Measurements from ENCODE around the gene CAPZB.

The CAPZB gene

DNA sequence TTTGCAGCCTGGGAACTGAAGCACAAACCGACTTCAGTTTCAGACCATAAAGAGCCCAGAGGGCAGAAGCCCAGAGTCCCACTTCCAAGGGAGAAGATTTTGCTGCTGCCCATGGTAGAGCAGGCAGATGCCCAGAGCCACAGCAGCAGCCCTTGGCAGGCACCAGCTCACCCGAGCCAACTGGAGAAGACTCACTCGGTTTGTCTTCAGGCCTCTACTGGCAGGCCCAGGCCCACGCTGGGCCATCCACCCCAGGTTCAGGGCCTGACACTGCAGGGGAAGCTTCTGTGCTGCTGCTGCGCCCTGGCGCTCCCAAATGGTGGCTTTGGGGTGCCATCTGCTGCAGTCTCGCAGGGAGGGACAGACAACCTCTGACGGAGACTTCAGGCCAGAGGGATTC, 139.9 kb downstream of the CAPZB start:
- no peak overlapping the region for H3K27ac ChIP-seq
- TF ChIP-seq, protein P1, sequence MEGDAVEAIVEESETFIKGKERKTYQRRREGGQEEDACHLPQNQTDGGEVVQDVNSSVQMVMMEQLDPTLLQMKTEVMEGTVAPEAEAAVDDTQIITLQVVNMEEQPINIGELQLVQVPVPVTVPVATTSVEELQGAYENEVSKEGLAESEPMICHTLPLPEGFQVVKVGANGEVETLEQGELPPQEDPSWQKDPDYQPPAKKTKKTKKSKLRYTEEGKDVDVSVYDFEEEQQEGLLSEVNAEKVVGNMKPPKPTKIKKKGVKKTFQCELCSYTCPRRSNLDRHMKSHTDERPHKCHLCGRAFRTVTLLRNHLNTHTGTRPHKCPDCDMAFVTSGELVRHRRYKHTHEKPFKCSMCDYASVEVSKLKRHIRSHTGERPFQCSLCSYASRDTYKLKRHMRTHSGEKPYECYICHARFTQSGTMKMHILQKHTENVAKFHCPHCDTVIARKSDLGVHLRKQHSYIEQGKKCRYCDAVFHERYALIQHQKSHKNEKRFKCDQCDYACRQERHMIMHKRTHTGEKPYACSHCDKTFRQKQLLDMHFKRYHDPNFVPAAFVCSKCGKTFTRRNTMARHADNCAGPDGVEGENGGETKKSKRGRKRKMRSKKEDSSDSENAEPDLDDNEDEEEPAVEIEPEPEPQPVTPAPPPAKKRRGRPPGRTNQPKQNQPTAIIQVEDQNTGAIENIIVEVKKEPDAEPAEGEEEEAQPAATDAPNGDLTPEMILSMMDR (conservative IDR thresholded peaks at IDR 0.05) = no peak
- no peak for TF ChIP-seq ZFX (IDR thresholded peaks at IDR 0.05)

DNA sequence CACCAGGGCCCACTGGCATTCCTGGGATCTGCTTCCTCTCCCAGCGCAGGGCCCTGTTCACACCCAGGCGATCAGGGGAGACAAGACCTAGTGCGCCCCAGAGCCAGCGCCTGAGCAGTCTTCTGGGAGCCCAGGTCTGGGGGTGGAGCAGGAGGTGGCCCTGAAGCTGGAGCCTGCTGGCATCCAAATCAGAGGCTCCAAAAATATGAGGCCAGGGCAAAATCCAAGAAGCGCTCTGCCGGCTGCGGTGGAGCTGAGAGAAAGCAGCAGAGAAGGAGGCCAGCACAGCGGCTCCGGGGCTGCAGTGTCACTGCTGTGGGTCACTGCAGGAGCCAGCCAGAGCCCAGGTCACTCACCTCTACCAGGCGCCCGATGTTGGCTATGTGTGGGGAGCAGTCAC, 140.5 kb downstream of the CAPZB start:
- no peak for TF ChIP-seq ZFX (IDR thresholded peaks at IDR 0.05)
- TF ChIP-seq, protein P1 (conservative IDR thresholded peaks at IDR 0.05) = no peak
- H3K27ac ChIP-seq = no peak overlapping the region

DNA sequence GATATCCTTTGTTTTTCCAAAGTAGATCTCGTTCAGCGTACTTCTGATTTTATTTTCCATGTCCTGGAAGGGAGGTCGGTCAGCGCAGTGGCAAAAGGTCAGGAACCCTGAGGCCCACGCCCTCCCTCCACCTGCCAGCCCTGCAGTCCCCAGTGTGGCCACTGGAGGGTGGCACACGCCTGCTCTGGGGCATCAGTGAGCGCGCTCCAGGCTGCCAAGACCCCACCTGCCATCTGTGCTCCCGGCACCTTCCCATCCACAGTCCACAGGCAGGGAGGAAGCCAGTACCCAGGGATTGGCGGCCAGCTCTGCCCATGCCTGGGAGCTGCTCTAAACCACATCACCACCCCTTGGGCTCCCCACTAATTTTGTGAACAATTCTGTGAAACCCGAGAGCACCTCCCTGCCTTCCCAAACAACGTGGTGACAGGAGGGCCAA, 140.9 kb downstream of the CAPZB start:
- TF ChIP-seq, protein P1 (conservative IDR thresholded peaks at IDR 0.05) = peak; percentile 82
- TF ChIP-seq ZFX (IDR thresholded peaks at IDR 0.05) = no peak
- no peak overlapping the region for H3K27ac ChIP-seq

DNA sequence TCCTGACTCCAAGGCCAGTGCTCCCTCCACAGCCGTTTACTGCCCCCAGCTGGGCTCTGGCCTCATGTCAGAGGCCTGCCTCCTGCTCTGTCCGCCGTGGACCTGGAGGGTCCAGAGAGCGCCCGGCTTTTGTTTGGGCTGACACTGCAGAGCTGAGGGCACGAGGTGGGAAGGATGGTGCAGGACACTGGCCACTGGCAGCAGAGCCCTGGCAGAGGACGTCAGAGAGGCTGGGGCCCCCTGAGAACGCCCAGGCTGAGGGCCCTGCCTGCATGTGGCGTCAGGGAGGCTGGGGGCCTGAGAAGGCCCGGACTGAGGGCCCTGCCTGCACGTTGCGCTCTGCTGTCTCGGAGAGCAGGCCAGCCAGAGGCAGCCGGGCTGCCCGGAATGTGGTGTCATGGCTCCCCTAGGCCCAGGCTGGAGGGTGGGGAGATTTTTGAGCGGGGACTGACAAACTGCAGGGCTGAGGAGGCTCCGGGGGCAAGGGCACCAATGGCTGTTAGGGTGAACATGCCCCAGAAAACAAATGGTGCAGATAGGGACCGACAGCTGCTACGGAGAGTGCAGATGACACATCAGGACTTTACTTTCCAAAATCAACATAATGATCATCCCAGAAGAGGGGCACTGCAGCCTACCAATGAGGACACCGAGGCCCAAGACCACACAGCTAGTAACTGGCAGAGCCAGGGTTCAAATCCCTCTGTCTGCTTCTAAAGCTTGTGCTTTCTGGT, 141.6 kb downstream of the CAPZB start:
- H3K27ac ChIP-seq = no peak overlapping the region
- TF ChIP-seq, protein P1 (conservative IDR thresholded peaks at IDR 0.05) = no peak
- no peak for TF ChIP-seq ZFX (IDR thresholded peaks at IDR 0.05)

DNA sequence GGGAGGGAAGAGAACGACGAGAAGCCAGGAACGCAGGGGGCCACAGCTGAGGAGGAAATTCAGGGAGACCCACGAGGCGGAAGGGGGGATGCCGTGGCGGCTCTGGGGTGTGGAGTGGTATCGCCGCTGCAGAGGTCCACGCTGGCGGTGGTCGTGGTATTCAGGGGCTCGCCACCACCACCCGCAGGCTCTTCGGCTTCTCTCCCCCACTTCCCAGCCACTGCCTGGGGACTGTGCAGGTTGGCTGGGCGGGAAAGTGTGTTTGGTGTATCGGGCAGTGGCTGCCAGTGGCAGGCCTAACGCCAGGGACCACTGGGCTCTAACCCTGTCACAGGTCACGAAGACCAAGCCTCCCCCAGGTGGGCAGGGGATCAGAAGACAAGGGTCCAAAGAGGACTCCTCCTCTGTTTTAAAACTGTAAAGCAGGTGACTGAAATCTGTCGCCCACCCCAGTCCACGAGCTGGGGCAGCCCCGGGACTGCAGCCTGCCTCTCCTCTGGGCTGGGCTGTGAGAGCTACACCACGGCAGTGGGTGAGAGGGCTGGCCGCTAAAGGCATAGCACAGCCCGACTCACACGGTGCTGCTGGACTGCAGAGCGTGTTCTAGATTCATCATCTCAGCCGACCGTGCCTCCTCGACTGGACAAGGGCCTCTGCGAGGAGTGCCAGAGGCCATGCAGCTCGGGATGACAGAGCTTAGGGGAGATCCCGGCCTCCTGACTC, 142.3 kb downstream of the CAPZB start:
- TF ChIP-seq, protein P1 (conservative IDR thresholded peaks at IDR 0.05) = no peak
- TF ChIP-seq ZFX (IDR thresholded peaks at IDR 0.05) = no peak
- no peak overlapping the region for H3K27ac ChIP-seq

DNA sequence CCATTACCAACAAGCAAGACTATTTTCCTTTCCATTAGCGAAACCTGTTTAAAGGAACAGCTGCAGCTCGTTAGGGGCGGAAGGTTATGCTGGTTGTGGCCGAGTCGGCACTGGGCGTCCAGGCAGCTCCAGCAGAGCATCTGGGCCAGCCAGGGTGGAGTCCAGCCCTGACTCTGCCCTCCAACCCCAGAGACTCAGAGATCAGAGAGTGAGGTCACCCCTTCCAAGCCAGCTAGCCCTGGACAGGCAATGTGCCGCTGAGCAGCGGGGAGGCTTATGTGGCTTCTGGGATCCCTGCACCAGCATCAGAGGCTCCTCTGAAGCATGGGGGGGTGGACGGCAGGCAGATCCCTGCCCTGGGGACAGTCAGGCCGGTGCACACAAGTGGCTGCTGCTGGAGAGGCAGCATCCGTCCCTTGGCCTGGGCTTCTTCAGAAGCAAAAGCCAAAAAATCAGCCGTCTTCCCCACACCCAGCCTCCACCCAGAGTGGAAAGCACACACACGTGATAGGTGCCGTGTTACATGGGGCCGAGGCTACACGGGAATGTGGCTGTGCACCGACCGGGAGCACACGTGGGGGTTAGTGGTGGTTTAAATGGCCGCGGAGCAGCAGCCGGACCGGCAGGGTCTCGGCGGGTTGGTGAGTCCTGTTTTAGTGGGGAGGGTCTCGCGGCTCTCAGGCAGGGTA, 143.1 kb downstream of the CAPZB start:
- H3K27ac ChIP-seq = no peak overlapping the region
- no peak for TF ChIP-seq ZFX (IDR thresholded peaks at IDR 0.05)
- TF ChIP-seq, protein P1 (conservative IDR thresholded peaks at IDR 0.05) = no peak
